ENCODE results near the gene SLC35G6. TPM values are rescaled to one million over a fixed set of nuclear protein-coding genes. Genes with fewer than 3 reads are reported as not detected.

Gene SLC35G6
- total RNA-seq, 1 donor from 2014 or later, result not detected

GRCh38 chr17:7483255-7484066 is 2.2 kb downstream of the SLC35G6 start:
- peaks cover 61% of the 10 kb centered on the region for H3K4me1 Mint-ChIP-seq (ENCODE audit: low read depth)
- no peak for TF ChIP-seq CTCF (IDR thresholded peaks at IDR 0.05)
- peak overlapping the region; percentile 88 for H3K4me3 Mint-ChIP-seq (ENCODE audit: unreplicated experiment)
- peak overlapping the region; percentile 100 for H3K27ac Mint-ChIP-seq (ENCODE audit: unreplicated experiment)
- no peaks in the 10 kb centered on the region for H3K9me3 Mint-ChIP-seq (ENCODE audit: low read depth)
- peaks cover 2% of the 10 kb centered on the region for H3K36me3 Mint-ChIP-seq (ENCODE audit: low read depth)
- H3K27me3 Mint-ChIP-seq (ENCODE audit: low read depth), result no peaks in the 10 kb centered on the region
- no peak for DNase-seq (ENCODE audit: low spot score)

- peak; percentile 98 for DNase-seq (ENCODE audit: low spot score)
- Mint-ChIP-seq H3K27me3 (ENCODE audit: low read depth) (no peaks in the 10 kb centered on the region), H3K27ac (ENCODE audit: unreplicated experiment) (peak within 1 kb of the TSS; percentile 100), H3K4me3 (ENCODE audit: unreplicated experiment) (peak within 1 kb of the TSS; percentile 88), H3K9me3 (ENCODE audit: low read depth) (no peaks in the 10 kb centered on the region), H3K36me3 (ENCODE audit: low read depth) (peaks cover 2% of the 10 kb centered on the region), H3K4me1 (ENCODE audit: low read depth) (peaks cover 67% of the 10 kb centered on the region)
- TF ChIP-seq CTCF (IDR thresholded peaks at IDR 0.05), result no peak
These were observed 3.0 kb downstream of the SLC35G6 start, which contains the start of gene POLR2A for GRCh38 chr17:7484067-7484918. POLR2A (plus strand) TSS chr17:7484366.

GRCh38 chr17:7484919-7485377 is 3.7 kb downstream of the SLC35G6 start:
- no peak for DNase-seq (ENCODE audit: low spot score)
- no peaks in the 10 kb centered on the region for H3K9me3 Mint-ChIP-seq (ENCODE audit: low read depth)
- peaks cover 69% of the 10 kb centered on the region for H3K4me1 Mint-ChIP-seq (ENCODE audit: low read depth)
- no peaks in the 10 kb centered on the region for H3K27me3 Mint-ChIP-seq (ENCODE audit: low read depth)
- H3K36me3 Mint-ChIP-seq (ENCODE audit: low read depth), result peaks cover 2% of the 10 kb centered on the region
- peak; percentile 40 for TF ChIP-seq CTCF (IDR thresholded peaks at IDR 0.05)
- peak overlapping the region; percentile 88 for H3K4me3 Mint-ChIP-seq (ENCODE audit: unreplicated experiment)
- H3K27ac Mint-ChIP-seq (ENCODE audit: unreplicated experiment), result peak overlapping the region; percentile 100

- peaks cover 2% of the 10 kb centered on the region for H3K36me3 Mint-ChIP-seq (ENCODE audit: low read depth)
- no peaks in the 10 kb centered on the region for H3K27me3 Mint-ChIP-seq (ENCODE audit: low read depth)
- H3K9me3 Mint-ChIP-seq (ENCODE audit: low read depth), result no peaks in the 10 kb centered on the region
- H3K4me1 Mint-ChIP-seq (ENCODE audit: low read depth), result peaks cover 68% of the 10 kb centered on the region
- DNase-seq (ENCODE audit: low spot score), result no peak
- peak overlapping the region; percentile 88 for H3K4me3 Mint-ChIP-seq (ENCODE audit: unreplicated experiment)
- peak overlapping the region; percentile 74 for H3K27ac Mint-ChIP-seq (ENCODE audit: unreplicated experiment)
- no peak for TF ChIP-seq CTCF (IDR thresholded peaks at IDR 0.05)
These were observed 4.9 kb downstream of the SLC35G6 start for GRCh38 chr17:7486181-7486580.

GRCh38 chr17:7490144-7490543 is 8.9 kb downstream of the SLC35G6 start:
- Mint-ChIP-seq H3K27ac (ENCODE audit: unreplicated experiment) (no peak overlapping the region), H3K36me3 (ENCODE audit: low read depth) (peaks cover 7% of the 10 kb centered on the region), H3K27me3 (ENCODE audit: low read depth) (no peaks in the 10 kb centered on the region), H3K9me3 (ENCODE audit: low read depth) (no peaks in the 10 kb centered on the region), H3K4me1 (ENCODE audit: low read depth) (peaks cover 63% of the 10 kb centered on the region), H3K4me3 (ENCODE audit: unreplicated experiment) (no peak overlapping the region)
- no peak for TF ChIP-seq CTCF (IDR thresholded peaks at IDR 0.05)
- DNase-seq (ENCODE audit: low spot score), result no peak

Data from chondrocyte (in vitro differentiated cells).